Superior temporal gyrus (tissue), 1 donor: Measurements from ENCODE around the gene MRM2.
A peak's percentile ranks its signal among the peaks of the same experiment; 100 is the strongest.

Experiments
- DNase-seq: peaks from one replicate; pipeline ENCODE4 v3.0.0-alpha.2; 2016; ENCODE audit errors: extremely low spot score

The MRM2 gene

DNA sequence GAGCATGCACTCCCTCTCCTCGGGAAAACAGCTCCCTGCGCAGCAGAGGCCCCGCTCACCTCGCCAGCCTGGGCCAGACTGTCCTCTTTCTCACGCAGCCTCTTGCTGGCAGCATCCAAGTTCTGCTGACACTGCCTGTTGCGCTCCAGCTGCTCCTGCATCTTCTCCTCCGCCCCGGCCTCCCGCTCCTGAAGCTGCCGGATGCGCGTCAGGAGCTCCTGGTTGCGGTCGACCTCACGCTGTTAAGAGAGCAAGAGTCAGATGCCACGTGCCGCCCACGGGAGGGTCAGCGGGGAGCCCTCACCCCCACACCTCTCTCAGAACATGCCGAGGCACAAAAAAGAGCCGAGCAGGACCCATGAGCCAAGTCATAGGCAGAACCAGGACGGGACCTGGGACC, 19.5 kb downstream of the MRM2 start:
- DNase-seq, result no peak

DNA sequence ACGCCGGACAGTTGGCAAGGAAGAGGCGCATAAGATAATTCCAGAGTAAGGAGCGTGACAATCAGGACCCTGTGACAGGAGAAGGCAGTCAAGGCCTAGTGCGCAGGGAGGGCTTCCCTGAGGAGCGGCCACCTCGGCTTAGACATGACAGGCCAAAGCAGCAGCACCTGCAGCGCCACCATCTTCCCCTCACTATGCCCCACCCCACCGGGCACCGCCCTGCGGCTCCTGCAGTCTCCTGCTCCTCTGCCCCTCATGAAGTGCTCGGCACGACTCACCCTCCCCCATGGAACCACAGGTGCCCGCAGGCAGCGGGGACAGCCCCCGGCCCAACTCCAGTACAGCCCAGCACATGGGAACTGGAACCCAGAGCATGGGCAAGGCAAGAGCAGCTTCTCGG, 21.1 kb downstream of the MRM2 start:
- no peak for DNase-seq

DNA sequence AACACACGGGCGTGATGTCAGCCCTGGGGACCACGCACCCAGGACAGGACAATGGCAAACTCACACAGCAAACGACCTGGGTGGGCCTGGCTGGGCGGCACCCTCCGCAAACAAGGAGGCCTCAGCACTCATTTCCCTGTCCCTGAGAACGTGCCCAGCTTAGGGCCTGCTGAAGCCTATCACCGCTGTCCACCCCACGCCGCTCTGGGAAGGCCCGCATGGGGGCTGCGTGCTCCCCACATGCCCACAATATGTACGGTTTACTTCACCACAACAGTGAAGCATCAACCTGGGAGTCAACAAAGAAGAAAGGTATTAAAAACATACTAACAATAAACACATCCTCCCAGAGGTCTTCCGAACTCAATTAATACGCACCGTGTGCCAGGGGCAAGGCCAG, 21.5 kb downstream of the MRM2 start:
- DNase-seq, result no peak

DNA sequence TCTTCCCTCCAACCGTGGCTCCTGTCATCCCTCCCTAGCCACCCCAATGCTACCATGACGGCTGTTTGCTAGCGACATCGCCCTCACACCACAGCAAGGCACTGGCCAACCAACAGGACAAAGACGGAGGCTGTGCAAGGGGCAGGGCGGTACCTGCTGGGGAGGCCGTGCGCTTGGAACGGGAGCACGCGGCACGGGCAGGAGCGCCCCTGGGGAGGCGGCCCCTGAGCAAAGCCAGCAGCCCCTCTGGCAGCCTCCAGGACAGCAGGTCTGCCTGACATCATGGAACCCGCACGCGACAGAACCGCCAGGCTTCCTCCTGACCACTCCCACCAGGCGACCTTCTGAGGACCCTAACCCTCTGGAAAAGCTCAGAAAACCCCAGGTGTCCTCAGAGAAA, 22.0 kb downstream of the MRM2 start:
- no peak for DNase-seq

DNA sequence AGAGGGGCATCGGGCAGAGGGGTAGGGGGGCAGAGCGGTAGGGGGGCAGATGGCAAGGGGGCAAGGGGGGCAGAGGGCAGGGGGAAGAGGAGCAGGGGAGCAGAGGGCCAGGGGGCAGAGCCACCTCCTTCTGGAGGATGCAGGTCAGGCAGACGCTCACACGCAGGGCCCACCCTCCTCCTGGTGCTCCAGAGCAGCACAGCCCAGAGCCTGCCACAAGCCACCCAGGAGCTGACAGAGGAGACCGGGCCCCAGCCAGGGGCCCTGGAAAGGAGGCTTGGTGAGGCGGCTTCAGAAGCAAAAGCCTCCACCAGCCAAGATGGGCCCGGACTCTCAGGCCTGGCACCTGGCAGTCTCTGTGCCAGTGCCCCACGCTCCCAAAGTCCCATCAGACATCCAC, 22.4 kb downstream of the MRM2 start:
- no peak for DNase-seq

DNA sequence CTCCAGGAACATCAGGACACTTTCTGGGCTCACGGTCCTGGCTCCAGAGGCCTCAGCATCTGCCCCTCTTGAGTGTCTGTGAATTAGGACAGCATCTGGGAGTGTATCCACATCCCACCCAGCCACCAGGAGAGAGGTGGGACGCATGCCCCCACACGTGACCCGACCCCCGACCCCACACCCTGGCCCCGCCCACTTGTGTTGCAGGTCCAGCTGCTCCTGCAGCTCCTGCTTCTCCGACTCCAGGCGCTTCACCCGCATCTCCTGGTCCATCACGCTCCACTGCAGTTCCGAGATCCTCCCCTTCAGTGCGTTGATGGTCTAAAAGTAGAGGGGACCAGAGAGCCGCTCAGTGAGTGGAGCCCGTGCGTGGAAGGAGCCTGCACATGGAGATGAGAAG, 22.9 kb downstream of the MRM2 start:
- no peak for DNase-seq

DNA sequence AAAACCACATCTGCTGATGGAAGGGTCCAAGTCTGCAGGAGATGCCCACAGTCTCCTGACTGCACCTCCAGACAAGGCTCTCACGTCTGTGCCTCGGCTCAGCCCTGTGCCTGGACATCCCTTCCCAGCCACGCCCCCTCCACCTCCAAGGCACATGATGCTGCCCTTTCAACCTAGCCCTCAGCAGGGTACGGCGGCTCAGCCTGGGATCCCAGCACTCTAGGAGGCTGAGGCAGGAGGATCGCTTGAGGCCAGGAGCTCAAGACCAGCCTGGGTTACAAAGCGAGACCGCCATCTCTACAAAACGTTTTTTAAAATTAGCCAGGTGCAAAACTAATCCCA, 23.6 kb downstream of the MRM2 start:
- no peak for DNase-seq

DNA sequence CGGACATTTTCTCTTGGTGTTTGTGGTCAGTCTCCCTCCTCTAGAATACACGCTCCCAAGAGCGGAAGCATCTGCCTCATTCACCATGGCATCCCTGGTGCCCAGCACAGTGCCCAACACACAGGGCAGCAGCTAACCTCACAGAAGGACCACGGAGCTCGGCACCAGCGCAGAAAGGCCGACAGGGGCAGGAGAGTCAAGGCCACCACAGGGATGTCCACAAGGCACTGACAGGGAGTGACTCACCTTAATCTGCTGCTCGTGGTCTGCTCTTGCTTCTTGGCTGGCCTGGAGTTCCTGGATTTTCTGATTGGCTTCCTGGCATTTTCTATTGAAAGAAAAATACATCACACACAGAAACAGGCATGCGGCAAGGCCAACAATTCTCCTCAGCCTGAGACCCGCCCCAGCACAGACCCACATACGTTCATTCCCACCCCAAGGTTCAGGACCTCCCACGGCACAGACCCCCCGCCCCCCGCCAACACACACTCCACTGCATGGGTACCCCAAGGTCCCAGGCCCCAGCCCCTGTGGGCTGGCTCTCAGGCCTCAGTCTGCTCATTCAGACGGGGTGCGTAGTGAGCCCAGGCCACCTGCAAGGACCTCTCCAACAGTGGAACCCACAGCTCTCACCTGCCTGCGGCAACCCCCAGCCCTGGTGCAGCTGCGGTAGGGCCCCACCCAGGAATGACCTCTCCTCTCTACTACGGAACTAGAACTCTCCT, 24.1 kb downstream of the MRM2 start:
- DNase-seq, result no peak

DNA sequence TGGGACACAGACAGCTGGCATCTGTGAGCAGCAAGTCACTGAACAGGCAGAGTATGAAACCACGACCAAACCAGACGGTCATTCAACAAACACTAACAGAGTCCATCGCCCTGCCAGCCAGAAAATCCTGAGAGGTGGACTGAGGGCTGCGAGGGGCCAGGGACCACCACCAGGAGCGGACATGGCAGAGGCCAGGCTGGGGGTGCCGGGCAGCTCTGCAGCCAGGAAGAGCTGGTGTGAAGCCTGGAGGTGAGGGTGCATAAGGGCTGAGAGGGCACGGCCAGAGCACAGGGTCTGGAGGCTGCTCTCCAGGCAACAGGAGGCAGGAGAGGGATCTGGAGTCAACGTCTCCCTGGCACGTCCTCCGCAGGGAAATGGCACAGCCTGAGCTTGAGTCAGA, 24.8 kb downstream of the MRM2 start:
- DNase-seq, result no peak

DNA sequence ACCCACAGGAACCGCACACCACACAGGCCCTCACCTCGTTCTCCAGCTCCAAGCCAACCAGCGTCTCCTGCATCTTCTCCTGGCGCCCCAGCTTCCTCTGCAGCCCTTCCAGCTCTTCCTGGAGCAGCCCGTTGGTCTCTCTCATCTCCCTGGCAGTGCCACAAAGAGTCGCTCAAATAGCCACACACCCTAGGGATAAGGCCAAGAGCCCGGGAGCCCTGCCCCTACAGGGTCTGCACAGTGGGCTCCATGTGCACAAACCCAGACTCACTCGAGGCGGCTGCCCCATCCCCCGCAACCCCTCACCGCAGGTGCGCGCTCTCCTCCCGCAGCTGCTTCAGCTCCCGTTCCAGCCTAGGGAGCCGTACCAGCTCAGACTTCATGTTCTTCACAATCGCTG, 26.2 kb downstream of the MRM2 start:
- no peak for DNase-seq

DNA sequence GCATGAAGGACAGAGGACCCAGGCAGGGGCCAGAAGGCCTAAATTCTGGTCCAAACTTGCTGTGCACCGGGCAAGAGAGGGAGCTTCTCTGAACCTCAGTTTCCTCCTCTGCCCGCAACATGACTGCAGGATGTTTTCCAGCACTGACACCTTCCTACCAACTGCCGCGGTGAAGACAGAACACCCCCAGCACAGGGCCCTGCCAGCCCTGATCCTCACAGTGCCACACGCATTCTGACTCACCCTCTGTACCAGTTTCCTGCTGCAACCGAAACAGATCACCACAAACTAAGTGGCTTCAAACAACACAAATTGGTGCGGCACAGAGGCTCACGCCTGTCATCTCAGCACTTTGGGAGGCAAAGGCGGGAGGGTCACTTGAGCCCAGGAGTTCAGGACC, 27.4 kb downstream of the MRM2 start:
- DNase-seq, result no peak

DNA sequence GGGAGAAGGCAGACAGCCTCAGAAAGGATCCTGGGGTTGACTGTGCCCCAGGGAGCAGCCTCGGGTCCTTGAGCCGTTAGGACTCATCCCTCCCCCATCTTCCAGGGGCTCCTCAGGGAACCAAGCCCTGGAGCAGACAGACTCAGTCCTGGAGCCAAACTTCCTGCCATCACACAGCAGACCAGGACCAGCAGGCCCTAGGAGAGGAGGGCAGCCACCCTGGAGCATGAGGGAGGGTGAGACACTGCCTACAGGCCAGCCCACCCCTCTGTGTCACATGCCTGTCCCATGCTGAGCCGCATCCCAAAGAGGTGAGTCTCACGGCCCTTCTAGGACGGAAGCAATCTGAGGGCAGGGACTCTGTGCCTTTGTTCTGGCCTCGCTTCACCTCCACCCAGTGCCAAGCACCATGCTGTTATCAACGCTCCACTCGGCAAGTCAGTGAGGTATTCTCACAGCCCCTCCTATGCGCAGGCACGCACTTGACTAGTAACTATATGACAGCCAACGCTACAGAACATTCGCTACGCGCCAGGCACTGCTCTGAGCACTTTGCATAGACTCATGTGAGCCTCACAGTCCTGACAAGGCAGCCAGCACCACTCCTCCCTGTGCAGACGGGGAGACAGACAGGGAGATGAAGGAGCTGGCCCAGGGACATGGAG, 28.3 kb downstream of the MRM2 start:
- DNase-seq, result no peak

DNA sequence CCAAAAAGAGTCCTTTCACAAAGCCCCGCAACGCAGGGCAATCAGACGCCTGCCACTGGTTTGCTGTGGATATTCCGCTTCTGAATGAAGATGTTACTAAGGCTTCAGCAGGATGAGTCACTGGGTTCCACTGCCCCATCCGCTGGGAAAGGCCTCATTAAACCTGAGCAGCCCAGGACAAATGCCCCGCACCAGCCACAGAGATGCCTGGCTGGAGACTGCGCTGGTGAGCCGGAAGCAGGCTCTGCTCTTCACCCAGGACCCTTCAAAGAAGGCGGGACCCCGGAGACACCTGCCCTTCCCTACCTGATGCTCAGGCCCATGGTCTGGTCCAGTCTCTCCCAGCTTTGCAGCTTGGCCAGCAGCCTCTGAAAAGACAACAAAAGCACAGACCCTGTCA, 29.1 kb downstream of the MRM2 start:
- no peak for DNase-seq

DNA sequence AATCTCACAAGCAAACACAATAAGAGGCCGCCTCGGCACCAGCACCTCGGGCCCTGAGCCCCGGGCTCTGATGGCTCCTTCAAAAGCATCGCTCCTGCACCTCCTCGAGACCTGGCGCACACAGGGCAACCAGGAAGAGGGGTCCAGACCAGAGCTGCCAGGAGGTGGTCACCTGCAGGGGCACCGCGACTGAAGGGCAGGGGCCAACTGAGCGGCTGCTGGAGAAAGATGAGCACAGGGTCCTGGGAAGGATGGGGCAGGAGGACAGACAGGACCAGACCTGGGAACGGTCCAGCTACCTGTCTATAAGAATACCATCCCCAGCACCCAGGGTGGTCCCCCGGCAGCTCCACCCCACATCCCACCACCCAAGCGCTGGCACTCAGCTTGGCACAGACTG, 30.1 kb downstream of the MRM2 start:
- DNase-seq, result no peak

DNA sequence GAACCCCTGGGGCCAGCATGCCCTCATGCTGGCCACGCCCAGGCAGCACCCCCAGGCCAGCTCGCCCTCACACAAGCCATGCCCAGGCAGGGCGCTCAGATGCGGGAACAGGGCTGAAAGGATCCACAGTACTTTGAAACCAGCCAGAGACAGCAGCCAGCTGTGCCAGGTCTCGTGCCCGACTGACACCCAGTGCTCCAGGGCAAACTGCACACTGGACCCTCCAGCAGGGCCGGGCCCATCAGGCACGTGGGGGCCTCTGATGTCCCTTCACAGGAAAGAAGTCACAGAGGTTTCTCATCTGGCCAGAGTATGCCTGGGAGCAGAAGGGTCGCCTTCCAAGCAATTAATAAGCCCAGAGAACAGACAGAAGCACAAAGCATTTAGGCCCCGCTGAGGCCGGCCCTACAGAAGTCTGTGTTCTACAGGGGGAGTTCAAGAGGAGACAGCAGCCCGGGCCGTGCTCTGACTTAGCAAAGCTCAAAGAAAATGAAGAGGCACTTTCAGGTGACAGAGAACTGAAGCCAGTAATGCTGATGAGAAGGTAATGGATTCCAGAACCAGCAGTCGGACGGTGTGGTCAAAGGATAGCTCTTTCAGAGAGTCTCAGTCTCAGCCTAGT, 30.6 kb downstream of the MRM2 start:
- no peak for DNase-seq

DNA sequence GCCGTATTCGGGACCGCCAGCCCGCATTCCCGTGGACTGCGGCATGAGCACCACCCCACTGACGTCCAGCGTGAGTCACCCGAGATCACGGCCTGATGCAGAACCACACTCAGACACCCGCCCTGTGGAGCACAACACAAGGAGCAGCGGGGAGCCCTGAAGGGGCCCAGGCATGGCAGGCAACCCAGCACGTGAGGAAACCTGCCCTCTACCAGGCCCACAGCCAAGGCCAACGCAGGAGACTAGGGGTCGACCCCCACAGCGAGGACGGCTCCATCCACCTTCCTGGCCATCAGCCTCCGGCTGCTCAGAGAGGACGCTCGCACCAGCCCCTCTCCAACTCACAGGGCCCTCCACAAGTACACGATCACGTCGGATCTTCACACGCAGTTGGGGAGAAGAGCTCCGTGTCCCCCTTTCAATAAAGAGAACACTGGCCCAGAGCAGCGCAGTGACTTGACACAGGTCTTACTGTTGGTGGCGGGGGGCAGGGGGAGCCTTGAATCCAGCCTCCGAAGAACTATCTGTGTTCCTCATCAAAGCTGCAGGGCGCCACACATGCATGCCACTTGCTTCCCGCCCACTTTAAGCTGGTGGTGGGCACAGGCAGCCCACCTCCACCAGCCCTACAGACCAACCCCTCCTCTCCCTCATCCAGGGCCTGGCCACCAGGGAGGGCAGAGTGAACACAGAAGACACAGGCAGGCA, 31.3 kb downstream of the MRM2 start:
- DNase-seq, result no peak

DNA sequence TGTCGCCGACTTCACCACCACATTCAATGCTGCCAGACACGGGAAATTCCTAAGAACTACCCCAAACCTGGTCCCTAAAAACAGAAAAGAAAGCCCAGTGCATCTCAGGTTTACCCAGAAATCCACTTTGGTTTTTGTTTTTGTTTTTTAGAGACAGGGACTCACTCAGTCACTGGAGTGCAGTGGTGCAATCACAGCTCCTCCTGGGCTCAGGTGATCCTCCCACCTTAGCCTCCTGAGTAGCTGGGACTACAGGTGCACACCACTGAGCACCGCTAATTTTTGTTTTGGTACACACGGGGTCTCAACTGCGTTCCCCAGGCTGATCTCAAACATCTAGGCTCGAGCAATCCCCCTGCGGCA, 32.1 kb downstream of the MRM2 start:
- DNase-seq, result no peak

DNA sequence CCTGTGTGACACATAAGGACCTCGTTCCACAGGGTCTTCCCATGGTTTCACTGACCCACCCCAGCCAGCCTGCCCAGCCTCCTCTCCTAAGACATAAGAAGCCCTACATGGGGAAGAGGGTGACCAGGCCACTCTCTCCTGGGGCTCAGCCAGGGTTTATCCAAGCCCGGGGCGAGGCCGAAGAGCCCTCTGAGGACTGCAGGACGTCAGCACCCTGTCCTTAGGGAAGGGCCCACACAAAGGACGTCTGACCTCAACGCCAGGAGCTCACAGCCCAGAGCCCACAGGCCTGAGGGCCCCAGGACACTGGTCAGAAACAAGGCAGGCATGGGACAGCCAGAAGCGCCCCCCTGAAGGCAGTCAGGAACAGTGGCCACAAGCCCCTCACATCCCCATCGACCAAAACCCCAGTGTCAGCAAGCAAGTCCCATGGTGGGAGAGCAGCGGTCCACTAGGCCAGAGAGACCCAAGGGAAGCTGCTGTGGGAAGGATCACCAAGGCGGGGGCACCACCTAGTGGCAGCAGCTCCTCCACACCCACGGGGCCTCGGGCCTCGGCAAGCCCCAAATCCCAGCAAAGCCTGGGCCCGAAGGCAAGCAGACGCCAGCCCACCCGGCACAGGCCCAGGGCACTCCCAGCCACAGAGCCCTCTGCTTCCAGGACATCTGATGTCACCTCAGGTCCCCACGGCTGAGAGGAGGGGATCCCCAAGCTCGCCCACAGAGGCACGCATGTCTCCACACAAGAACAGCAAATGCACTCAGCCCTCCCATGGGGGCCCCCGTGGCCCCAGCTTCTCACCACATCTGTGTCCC, 32.7 kb downstream of the MRM2 start:
- DNase-seq, result peak; percentile 84

DNA sequence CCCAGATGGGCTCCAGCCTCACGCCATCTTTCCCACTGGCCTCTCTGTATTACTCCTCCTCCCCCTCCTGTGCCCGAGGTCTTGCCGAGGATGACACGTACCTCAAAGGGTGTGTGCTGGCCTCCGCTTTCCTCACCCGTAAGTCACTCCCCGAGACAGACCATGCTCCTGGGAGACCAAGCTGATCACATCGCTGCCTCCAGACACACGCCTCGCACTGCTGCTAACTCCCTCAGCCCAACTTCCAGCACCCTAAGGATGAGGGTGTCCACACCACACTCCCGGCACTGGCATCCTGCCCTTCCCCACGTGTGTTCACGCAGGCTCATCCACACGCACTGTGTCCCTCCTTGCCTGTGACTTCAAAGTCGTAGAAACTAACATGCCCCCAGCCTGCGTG, 33.3 kb downstream of the MRM2 start:
- no peak for DNase-seq

DNA sequence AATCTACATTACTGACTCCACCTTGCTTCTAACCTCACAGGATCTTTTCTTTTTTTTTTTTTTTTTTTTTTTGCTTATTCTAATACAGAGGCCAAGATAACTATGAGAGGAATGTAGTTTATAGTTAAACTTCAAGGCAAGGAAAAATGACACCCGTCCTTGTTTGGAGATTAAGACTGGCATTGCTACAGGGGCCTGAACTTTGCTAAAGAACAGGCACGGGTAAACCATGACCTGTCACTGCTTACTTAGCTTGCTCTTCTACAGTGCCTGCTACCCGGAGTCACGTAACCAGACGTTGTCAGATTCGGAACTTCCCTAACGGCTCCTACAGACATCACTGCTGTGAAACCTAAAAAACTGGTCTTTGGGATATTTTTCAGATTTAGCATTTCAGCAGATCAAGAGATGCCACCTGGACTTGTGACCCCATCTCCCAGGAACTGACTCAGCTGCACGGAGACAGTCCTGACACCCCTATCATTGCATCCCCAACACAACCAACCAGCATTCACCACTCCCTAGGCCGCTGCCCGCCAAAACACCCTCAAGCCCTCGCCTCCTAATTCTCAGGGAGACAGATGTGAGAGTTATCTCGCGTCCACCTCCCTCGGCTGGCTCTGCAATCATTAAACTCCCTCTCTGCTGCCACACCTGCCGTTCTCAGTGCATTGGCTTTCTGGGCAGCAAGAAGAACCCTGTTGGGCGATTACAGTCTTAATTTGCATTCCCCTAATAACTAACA, 36.8 kb downstream of the MRM2 start:
- DNase-seq, result no peak

DNA sequence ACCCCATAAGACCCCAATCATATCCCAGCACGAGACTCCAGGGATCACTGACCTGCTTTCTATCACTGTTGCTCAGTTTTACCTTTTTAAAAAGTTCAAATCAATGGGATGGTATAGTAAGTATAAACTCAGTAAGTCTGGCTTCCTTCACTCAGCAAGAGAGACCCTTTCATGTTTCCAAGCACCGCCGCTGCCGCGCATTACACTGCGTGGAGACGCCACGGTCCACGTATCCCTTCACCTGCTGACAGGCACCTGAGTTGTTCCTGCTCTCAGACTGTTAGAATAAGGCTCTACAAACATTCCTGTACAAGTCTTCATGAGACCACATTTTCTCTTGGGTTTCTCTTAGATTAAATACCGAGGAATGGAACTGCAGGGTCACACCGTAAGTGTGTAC, 37.6 kb downstream of the MRM2 start:
- DNase-seq, result no peak
